GM12872 (cell line): ENCODE results near the gene MLLT11.

Experiments used
- CTCF ChIP-seq: IDR thresholded peaks from 3 replicates; pipeline ENCODE4 v1.5.1; 2011; ENCODE audit warnings: low read depth, mild to moderate bottlenecking, low read length, moderate library complexity; ENCODE audit not compliant: insufficient read depth

Gene MLLT11

GRCh38 chr1:151049458-151049857, 10.7 kb upstream of the MLLT11 start:
- TF ChIP-seq CTCF: no peak

GRCh38 chr1:151050051-151050688, 10.0 kb upstream of the MLLT11 start:
- TF ChIP-seq CTCF: no peak

- no peak for TF ChIP-seq CTCF
Observed at GRCh38 chr1:151051356-151052009, 8.7 kb upstream of the MLLT11 start.

GRCh38 chr1:151054971-151055547, 5.1 kb upstream of the MLLT11 start:
- TF ChIP-seq CTCF: no peak

- TF ChIP-seq CTCF: no peak
Observed at GRCh38 chr1:151055581-151055980, 4.6 kb upstream of the MLLT11 start.

- TF ChIP-seq CTCF: no peak
Observed at GRCh38 chr1:151056149-151056548, 4.0 kb upstream of the MLLT11 start.

GRCh38 chr1:151058692-151059091, 1.5 kb upstream of the MLLT11 start:
- TF ChIP-seq CTCF: no peak
